GM12864 (cell line): Measurements from ENCODE around the gene PWWP2B.
A peak's percentile ranks its signal among the peaks of the same experiment; 100 is the strongest.

Source experiments
- DNase-seq: peaks from one replicate; pipeline ENCODE4 v3.0.0-alpha.2; 2011; ENCODE audit warnings: low read depth
- H3K4me3 ChIP-seq: 2 replicates; pipeline ENCODE4 v1.5.1; 2011; ENCODE audit warnings: mild to moderate bottlenecking, low read depth, low read length, control low read depth
- TF ChIP-seq, protein P1 (sequence below): IDR thresholded peaks from 2 replicates; pipeline ENCODE4 v1.5.1; 2011; ENCODE audit warnings: low read depth, mild to moderate bottlenecking, moderate library complexity, low read length, control low read depth, inconsistent platforms; ENCODE audit errors: missing control alignments

Gene PWWP2B

DNA sequence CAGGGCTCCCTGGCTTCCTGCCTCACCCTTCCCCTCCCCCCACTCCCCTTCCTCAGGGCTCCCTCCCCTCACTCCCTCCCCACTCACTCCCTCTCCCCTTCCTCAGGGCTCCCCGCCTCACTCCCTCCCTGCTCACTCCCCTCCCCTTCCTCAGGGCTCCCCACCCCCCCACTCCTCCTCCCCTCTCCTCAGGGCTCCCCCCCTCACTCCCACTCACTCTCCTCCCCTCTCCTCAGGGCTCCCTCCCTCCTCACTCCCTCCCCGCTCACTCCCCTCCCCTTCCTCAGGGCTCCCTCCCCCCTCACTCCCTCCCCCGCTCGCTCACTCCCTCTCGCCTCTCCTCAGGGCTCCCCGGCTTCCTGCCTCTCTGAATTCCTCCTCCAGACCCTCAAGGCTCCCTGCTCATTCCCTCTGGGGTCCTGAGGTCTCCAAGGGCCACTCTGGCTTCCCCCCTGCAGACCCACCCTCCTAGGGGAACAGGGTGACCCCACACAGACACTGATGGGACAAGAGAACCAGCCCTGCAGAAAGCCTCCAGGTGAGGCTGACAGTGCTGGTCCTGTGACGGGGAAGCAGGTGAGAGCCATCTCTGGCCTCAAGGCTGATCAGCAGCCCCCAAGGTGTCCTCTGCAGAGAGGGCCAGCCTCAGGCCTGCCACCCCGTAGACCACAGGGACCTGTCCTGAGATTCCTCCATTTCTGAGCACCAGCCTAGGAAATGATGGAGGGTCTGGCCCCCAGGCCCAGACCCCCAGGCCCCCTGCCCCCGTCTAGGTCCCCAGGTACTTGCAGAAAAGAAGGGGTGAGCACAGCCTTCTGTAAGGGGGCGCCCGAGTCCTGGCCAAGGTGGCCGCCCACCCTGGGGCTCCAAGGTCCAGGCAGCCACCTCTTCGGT lies 47.2 kb downstream of the PWWP2B start:
- H3K4me3 ChIP-seq, result no peak overlapping the region
- DNase-seq, result no peak
- TF ChIP-seq, protein P1, sequence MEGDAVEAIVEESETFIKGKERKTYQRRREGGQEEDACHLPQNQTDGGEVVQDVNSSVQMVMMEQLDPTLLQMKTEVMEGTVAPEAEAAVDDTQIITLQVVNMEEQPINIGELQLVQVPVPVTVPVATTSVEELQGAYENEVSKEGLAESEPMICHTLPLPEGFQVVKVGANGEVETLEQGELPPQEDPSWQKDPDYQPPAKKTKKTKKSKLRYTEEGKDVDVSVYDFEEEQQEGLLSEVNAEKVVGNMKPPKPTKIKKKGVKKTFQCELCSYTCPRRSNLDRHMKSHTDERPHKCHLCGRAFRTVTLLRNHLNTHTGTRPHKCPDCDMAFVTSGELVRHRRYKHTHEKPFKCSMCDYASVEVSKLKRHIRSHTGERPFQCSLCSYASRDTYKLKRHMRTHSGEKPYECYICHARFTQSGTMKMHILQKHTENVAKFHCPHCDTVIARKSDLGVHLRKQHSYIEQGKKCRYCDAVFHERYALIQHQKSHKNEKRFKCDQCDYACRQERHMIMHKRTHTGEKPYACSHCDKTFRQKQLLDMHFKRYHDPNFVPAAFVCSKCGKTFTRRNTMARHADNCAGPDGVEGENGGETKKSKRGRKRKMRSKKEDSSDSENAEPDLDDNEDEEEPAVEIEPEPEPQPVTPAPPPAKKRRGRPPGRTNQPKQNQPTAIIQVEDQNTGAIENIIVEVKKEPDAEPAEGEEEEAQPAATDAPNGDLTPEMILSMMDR, result no peak

DNA sequence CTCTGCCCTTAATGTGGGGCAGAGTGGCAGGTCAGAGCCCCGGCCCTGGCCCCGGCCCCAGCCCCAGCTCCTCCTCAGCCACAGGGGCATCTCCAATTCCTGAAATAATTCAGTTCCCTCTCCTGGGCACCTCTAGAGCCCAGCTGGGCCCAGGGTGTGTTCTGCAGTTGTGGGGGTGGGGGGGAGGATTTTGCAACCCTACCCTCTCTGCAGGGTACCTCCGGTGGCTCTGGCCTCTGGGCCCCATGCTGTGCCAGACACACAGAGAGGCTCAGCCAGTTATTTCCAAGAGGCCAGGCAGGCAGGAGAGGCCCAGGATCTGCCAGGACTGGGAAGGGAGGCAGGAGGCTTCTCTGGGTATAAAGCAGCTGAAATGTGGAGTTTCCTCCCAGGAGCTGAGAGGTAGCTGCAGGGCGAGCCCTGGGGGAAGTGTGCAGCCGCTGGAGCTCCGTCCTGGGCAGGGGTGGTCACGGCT lies 47.9 kb downstream of the PWWP2B start:
- DNase-seq, result no peak
- no peak overlapping the region for H3K4me3 ChIP-seq

DNA sequence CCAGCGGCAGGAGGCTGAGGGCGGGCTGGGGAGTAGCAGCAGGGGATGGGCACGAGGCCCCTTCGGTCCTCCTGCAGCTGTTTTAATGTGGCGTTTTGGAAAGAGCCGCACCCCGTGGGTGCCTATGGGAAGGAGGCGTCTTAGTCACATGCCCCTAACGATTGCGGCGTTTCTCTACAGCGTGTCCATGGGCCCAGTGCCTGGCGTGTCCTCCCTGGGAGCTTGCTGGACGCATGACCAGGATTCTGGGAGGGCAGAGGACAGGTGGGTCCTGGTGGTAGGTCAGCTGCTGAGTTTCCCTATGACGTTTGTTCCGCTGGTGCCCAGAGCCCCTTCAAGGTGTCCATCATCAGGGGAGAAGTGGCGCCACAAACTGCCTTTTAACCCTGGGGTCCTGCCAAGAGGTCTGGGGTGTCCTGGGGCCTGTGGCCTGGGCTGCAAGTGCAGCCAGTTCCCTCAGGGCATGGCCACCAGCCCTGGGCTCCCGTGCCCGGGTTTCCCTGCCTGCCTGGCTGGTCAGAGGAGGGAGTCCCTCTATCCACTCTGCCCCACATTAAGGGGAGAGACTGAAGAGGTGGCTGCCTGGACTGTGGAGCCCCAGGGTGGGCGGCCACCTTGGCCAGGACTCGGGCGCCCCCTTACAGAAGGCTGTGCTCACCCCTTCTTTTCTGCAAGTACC lies 48.7 kb downstream of the PWWP2B start:
- H3K4me3 ChIP-seq, result no peak overlapping the region
- TF ChIP-seq, protein P1, result no peak
- DNase-seq, result no peak

More for the DNA sequence above, 47.9 kb downstream of the PWWP2B start:
- TF ChIP-seq, protein P1, result no peak

DNA sequence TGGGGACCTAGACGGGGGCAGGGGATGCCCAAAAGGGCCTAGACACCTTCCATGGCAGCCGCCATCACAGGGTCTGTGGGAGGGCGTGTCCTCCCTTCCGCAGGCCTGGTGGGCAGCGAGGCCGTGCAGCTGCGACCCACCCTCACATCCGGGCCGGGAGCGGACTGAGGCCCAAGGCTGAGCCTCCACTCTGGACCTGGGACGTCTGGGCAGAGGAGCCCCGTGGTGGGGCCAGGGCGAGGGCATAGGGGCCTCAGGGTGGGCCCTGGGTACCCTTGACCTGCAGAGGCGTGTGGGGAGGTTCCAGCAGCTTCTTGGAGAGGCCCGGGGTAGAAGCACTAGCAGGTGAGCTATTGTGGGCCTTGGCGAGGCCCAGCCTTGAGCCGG lies 49.2 kb downstream of the PWWP2B start:
- H3K4me3 ChIP-seq, result no peak overlapping the region
- TF ChIP-seq, protein P1, result no peak
- no peak for DNase-seq

DNA sequence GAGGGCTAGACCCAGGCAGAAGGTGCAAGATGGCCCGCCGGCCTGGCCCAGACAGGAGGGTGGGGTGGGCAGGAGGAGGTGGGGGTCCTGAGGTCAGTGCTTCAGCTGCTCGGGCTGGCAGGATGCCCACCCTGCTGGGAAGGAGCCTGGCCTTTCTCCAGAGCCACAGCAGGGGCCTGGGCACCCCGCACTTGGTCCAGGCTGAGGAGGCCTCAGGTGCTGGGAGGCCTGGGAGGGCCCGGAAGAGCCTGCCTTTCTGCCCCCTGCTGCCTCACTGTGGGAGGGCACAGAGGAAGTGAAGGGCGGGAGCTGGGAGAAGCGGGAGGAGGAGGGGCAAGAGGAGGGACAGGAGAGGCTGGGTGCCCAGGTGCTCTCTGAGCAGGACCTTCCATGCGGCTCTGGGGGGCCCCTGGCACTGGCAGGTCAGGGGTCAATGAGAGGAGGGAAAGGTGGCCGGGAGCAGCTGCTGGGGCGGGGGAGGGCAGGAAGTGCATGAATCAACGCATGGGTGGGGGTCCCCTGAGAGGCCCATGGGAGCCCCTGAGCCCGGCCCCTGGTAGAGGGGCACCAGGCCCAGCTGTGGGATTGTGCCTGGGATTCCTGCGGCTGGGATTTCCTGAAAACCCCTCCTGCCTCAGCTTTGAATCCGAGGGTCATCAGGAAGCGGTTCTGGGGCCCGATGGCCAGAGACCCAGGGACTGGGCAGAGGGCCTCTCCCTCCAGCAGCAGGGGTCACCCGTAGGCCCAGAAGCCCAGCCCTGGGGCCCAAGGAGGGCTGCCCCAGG lies 49.9 kb downstream of the PWWP2B start:
- TF ChIP-seq, protein P1, result peak; percentile 39
- H3K4me3 ChIP-seq, result no peak overlapping the region
- DNase-seq, result no peak

DNA sequence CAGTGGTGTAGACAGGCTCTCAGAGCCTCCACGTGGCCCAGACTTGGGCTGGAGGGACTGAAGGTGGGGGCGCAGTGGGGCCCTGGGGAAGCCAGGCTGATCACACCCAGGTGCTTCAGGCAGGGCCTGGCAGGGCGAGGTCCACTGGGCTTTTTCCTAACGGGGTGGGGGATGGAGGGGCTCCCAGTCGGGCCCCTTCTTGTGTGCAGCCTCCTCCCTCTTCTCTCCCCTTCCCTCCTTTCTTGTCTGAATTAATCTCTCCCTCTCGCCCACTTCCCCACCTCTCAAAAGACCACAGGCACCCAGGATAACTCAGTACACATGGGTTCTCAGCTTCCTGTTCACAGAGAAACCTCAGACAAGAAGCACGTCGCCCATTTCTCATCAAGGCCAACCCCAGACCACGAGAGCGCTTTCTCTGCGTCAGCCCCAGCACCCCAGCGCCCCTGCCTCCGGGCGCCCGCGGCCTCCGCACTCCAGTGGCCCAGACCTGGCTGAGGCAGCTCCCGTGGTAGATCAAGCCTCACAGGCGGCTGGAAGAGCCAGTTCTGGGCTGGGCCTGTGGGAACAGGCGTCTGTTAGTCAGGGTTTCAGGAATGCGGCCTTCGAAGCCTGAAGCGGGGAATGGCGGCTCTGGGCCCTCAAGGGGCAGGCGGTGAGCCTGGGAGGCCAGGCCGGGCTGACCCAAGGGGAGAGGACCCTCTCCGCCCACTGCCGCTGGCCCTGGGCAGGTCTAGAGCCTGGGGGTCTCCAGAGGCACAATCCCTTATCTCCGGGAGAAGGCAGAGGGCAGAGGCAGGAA lies 50.6 kb downstream of the PWWP2B start:
- no peak overlapping the region for H3K4me3 ChIP-seq
- no peak for DNase-seq

More for the DNA sequence above, 50.6 kb downstream of the PWWP2B start:
- TF ChIP-seq, protein P1, result no peak
